Chondrocyte (in vitro differentiated cells): ENCODE measurements around the gene RTN4RL2. TPM values are rescaled to one million over a fixed set of nuclear protein-coding genes. Genes with fewer than 3 reads are reported as not detected.

ENCODE experiments used
- DNase-seq: peaks from one replicate; pipeline ENCODE4 v3.0.0; 2021; ENCODE audit warnings: mixed read lengths, low spot score
- H3K27ac Mint-ChIP-seq: one replicate; pipeline ENCODE4 v1.8.0; 2021; ENCODE audit warnings: mild to moderate bottlenecking, moderate library complexity, mixed read lengths; ENCODE audit not compliant: unreplicated experiment
- H3K27me3 Mint-ChIP-seq: 2 replicates; pipeline ENCODE4 v1.8.0; 2021; ENCODE audit warnings: low read depth, mixed read lengths
- H3K36me3 Mint-ChIP-seq: 2 replicates; pipeline ENCODE4 v1.8.0; 2021; ENCODE audit warnings: low read depth, mixed read lengths
- H3K4me1 Mint-ChIP-seq: 2 replicates; pipeline ENCODE4 v1.8.0; 2021; ENCODE audit warnings: low read depth, mild to moderate bottlenecking, mixed read lengths
- H3K4me3 Mint-ChIP-seq: one replicate; pipeline ENCODE4 v1.8.0; 2021; ENCODE audit warnings: mild to moderate bottlenecking, moderate library complexity, mixed read lengths; ENCODE audit not compliant: unreplicated experiment
- H3K9me3 Mint-ChIP-seq: 2 replicates; pipeline ENCODE4 v1.8.0; 2021; ENCODE audit warnings: low read depth, mixed read lengths
- total RNA-seq: library from RNA; stranded (reverse); gene quantifications from 3 replicates; pipeline ENCODE4 v1.2.1, GENCODE V29; 2021
- TF ChIP-seq, protein P1 (sequence below): fragments of 200-600 bp; sonication (generic); IDR thresholded peaks from 2 replicates; pipeline ENCODE4 v1.5.0; 2021; ENCODE audit warnings: antibody characterized with exemption, mild to moderate bottlenecking, moderate library complexity

The RTN4RL2 gene
- total RNA-seq, 1 donor from 2014 or later: 0.57 TPM

DNA sequence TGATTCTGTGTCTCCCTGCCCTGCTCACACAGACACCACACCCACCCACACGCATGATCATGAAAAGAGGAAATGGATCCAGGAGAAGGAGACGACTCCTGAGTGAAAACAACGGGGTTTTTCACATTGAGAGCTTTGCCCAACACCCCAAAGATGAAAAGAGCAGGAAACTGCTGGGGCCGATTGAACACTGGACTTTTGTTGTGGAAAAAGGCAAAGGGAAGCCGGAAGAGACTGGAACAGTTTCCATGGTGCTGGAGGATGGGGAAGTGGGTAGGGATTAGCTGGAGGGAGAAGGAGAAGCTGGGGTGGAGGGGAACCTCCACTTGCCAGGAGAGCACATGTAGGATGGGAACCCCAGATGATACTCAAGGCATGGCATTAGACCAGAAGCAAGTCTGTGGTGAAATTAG, 28.2 kb upstream of the RTN4RL2 start:
- H3K36me3 Mint-ChIP-seq: no peaks in the 10 kb centered on the region
- H3K4me1 Mint-ChIP-seq: peaks cover 28% of the 10 kb centered on the region
- DNase-seq: no peak
- TF ChIP-seq, protein P1, sequence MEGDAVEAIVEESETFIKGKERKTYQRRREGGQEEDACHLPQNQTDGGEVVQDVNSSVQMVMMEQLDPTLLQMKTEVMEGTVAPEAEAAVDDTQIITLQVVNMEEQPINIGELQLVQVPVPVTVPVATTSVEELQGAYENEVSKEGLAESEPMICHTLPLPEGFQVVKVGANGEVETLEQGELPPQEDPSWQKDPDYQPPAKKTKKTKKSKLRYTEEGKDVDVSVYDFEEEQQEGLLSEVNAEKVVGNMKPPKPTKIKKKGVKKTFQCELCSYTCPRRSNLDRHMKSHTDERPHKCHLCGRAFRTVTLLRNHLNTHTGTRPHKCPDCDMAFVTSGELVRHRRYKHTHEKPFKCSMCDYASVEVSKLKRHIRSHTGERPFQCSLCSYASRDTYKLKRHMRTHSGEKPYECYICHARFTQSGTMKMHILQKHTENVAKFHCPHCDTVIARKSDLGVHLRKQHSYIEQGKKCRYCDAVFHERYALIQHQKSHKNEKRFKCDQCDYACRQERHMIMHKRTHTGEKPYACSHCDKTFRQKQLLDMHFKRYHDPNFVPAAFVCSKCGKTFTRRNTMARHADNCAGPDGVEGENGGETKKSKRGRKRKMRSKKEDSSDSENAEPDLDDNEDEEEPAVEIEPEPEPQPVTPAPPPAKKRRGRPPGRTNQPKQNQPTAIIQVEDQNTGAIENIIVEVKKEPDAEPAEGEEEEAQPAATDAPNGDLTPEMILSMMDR: no peak
- no peak overlapping the region for H3K4me3 Mint-ChIP-seq
- no peaks in the 10 kb centered on the region for H3K9me3 Mint-ChIP-seq
- H3K27me3 Mint-ChIP-seq: peaks cover 2% of the 10 kb centered on the region
- no peak overlapping the region for H3K27ac Mint-ChIP-seq

DNA sequence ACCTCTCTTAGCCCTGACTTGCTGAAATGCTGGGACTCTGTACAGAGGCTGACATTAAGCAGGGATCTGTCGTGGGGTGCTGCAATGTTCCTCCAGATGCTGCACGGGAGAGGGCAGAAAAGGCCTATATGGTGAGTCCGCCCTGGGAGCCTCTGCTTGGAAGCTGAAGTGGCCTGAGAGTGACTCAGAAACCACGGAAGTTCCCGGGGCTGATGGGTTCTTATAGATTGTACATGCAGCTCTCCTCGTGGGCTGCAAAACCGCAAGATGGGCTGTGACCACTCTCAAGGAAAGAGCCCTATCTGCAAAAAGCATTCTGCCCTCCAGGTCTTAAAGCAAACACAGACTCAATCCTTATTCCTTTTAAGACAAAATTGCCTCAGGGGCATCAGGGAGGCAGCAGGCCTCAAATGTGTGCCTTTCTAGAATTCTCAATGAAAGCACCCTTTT, 27.6 kb upstream of the RTN4RL2 start:
- Mint-ChIP-seq H3K4me1 (peaks cover 22% of the 10 kb centered on the region), H3K27ac (no peak overlapping the region), H3K27me3 (peaks cover 2% of the 10 kb centered on the region), H3K4me3 (no peak overlapping the region), H3K36me3 (no peaks in the 10 kb centered on the region), H3K9me3 (no peaks in the 10 kb centered on the region)
- no peak for DNase-seq
- TF ChIP-seq, protein P1: no peak

DNA sequence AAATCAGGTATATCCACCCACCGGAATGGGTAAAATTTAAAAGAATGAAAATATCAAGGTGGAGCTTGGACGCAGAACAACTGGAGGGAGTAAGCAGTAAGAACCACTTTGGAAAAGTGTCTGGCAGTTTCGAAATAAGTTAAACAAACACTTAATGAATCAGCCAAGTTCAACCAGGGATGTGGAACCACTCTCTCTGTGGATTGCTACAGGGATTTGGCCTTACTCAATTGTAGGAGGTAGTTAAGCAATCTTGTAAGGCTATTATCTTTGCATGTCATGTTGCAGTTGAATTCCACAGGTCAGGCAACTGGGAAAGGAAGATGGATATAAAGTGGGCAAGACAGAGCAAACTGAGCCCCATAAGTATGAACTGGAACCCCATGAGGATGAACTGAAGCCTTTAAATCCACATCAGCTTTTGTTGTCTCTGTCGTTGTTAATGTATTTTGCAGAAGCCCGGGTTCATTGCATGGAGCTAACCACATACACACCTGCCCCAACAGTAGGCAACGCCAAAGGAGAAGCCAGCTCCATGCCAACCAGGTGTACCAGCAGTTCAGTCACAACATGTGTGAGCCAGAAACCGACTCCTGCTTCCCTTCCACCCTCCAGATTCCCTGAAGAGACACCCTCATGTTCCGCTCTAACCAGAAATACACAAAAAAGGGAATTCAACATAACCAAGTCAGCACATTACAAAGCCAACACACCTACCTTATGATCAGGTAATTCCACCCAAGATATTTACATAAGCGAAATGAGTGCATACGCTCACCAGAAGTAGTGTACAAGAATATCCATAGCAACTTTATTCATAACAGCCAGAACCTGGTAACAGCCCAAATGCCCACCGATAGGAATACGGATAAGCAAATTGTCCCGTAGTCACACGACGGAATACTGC, 25.4 kb upstream of the RTN4RL2 start:
- Mint-ChIP-seq H3K4me3 (no peak overlapping the region), H3K27me3 (peaks cover 1% of the 10 kb centered on the region)
- no peak for DNase-seq

DNA sequence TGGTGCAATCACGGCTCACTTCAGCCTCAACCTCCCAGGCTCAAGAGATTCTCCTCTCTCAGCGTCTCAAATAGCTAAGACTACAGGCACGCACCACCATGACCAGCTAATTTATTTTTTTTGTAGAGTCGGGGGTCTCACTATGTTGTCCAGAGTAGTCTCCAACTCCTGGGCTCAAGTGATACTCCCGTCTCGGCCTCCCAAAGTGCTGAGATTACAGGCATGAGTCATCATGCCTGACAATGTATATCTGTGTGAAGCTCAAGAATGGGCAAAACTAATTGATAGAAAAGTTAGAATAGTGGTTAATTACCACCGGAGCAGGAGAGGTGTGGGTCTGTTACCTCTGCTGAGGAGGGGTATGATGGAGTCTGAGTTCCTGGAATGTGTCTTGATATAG, 24.3 kb upstream of the RTN4RL2 start:
- DNase-seq: no peak
- no peak overlapping the region for H3K27ac Mint-ChIP-seq
- TF ChIP-seq, protein P1: no peak
- no peaks in the 10 kb centered on the region for H3K27me3 Mint-ChIP-seq
- H3K4me3 Mint-ChIP-seq: no peak overlapping the region
- peaks cover 19% of the 10 kb centered on the region for H3K4me1 Mint-ChIP-seq
- H3K9me3 Mint-ChIP-seq: no peaks in the 10 kb centered on the region
- no peaks in the 10 kb centered on the region for H3K36me3 Mint-ChIP-seq

More for the DNA sequence above, 25.4 kb upstream of the RTN4RL2 start:
- Mint-ChIP-seq H3K9me3 (no peaks in the 10 kb centered on the region), H3K4me1 (peaks cover 19% of the 10 kb centered on the region), H3K36me3 (no peaks in the 10 kb centered on the region), H3K27ac (no peak overlapping the region)
- TF ChIP-seq, protein P1: no peak

DNA sequence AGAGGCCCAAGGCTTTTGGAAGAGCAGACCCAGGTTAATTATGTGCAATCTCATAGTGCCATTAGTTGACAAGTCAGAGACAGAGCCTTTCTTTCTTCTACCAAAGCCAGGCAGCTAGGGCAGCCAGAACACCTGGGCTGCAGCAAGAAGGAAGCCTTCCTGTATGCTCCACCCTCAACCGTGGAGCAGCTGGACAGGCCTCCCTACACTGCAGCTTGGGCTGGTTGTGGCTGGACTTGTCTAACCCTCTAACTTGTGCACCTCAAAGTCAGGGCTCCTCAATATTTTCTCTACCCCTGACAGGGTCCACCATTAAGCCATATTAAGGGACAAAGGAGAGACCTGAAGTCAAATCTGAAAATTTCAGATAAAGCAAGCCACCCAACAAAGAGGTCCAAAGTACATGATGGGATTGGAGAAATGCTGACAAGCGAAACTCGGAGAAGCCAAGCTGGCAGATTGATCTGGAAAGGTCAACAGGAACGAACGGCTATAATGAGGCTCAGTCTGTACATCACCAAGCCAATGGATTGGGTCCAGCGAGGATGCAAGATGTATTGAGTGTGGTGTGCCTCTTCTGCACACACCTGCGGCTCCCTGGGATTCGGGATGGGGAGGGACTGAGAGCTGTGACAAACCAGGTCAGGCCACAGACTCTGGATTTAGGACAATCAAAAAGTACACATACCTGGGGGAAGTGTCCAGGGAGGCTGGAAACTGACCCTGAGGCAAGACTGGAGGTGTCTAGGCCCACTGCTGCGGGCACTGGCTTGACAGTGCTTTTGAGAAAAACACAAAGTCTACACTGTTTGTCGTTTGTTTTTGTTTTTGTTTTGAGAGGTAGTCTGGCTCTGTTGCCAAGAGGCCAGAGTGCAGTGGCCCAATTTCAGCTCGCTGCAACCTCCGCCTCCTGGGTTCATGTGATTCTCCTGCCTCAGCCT, 21.7 kb upstream of the RTN4RL2 start:
- Mint-ChIP-seq H3K4me1 (peaks cover 9% of the 10 kb centered on the region), H3K27ac (no peak overlapping the region), H3K27me3 (no peaks in the 10 kb centered on the region), H3K9me3 (no peaks in the 10 kb centered on the region), H3K36me3 (no peaks in the 10 kb centered on the region), H3K4me3 (no peak overlapping the region)
- no peak for DNase-seq
- TF ChIP-seq, protein P1: no peak
